Kidney (tissue), 14 donors: Measurements from ENCODE around the gene BLM. TPM values are rescaled to one million over a fixed set of nuclear protein-coding genes. Genes with fewer than 3 reads are reported as not detected.

Experiments
- DNase-seq, 5 donors: peaks; one replicate each; pipeline ENCODE4 v3.0.0-alpha.2; 2013 to 2020
- FAIRE-seq: peaks from 2 replicates; lab custom pipeline; 2012; peaks lifted over from hg19 to GRCh38; lab: Jason Lieb, UNC
- H3K27ac ChIP-seq, 2 donors: one replicate each; pipeline ENCODE4 v1.7.0; 2013; ENCODE audit warnings: low read depth in 2 of 2, low read length in 2 of 2, inconsistent platforms in 1 of 2
- H3K27me3 ChIP-seq: one replicate; pipeline ENCODE4 v1.7.1; 2013; ENCODE audit warnings: low read length, inconsistent platforms; ENCODE audit not compliant: control insufficient read depth, insufficient read depth
- H3K36me3 ChIP-seq, 3 donors: one replicate each; pipeline versions ENCODE4 v1.7.0 to v1.7.1; 2013; ENCODE audit warnings: low read length in 3 of 3, control low read depth in 1 of 3, inconsistent platforms in 1 of 3; ENCODE audit not compliant: insufficient read depth in 3 of 3, control insufficient read depth in 2 of 3
- H3K4me1 ChIP-seq, 3 donors: one replicate each; pipeline versions ENCODE4 v1.7.0 to v1.7.1; 2013; ENCODE audit warnings: low read length in 3 of 3, inconsistent platforms in 1 of 3, low read depth in 1 of 3; ENCODE audit not compliant: control insufficient read depth in 2 of 3, insufficient read depth in 2 of 3
- H3K4me3 ChIP-seq, 3 donors: one replicate each; pipeline versions ENCODE4 v1.7.0 to v1.8.1; 2013; ENCODE audit warnings: low read length in 3 of 3, control low read depth in 1 of 3, inconsistent platforms in 1 of 3
- H3K9ac ChIP-seq, 3 donors: one replicate each; pipeline versions ENCODE4 v1.7.0 to v1.7.1; 2013; ENCODE audit warnings: low read length in 3 of 3, control low read depth in 1 of 3, inconsistent platforms in 1 of 3
- H3K9me3 ChIP-seq, 3 donors: one replicate each; pipeline versions ENCODE4 v1.7.0 to v1.7.1; 2013; ENCODE audit warnings: low read length in 3 of 3, control low read depth in 1 of 3, inconsistent platforms in 1 of 3; ENCODE audit not compliant: control insufficient read depth in 2 of 3, insufficient read depth in 1 of 3
- CTCF ChIP-seq: IDR thresholded peaks from 3 replicates; pipeline ENCODE4 v1.5.1; 2012; ENCODE audit warnings: mild to moderate bottlenecking, moderate library complexity, borderline replicate concordance; ENCODE audit not compliant: insufficient read depth; ENCODE audit errors: extremely low read depth
- intact Hi-C: fragments of 100-400 bp; cut with DNase I; formaldehyde crosslinking; loops from one replicate; pipeline ENCODE4 v1.11.1; 2022
- polyA plus RNA-seq: library from polyadenylated mRNA; stranded (reverse); fragments of 350-450 nt; fragmentation: Illumina TruSeq; extraction: RNeasy Lipid Tissue Mini Kit (QIAGEN cat#74804); gene quantifications from one replicate; pipeline ENCODE4 v1.2.3, GENCODE V29; 2014; ENCODE audit warnings: low read depth, low replicate concordance; ENCODE audit not compliant: insufficient read depth
- total RNA-seq: library from RNA; stranded (reverse); fragmentation: NEBNext Ultra II Directional; extraction: Animal tissue kit (Norgen Biotek cat#: 25700); gene quantifications from one replicate; pipeline ENCODE4 v1.2.1, GENCODE V29; 2021
- donor health status: control.
- donor health status: control.
- donor health status: control.
- donor health status: control.
- donor health status: control.
- donor health status: DM: yes; HTN: yes; CAD: no.
- donor health status: Normal renal cell carcinoma (clear cell type).

BLM gene
- total and polyA plus RNA-seq, 2 donors from 2014 or later: 1.1 to 2.8 TPM

GRCh38 chr15:90857883-90858443 is 140.8 kb downstream of the BLM start:
- TF ChIP-seq CTCF: no peak
- Histone ChIP-seq H3K9ac (no peak overlapping the region), H3K4me1 (no peaks in the 10 kb centered on the region), H3K9me3 (no peaks in the 10 kb centered on the region), H3K27me3 (no peaks in the 10 kb centered on the region), H3K36me3 (no peaks in the 10 kb centered on the region), H3K27ac (no peak overlapping the region), H3K4me3 (no peak overlapping the region)
- FAIRE-seq (no peak), DNase-seq (no peak)
- intact Hi-C loops: no loop called here

- TF ChIP-seq CTCF: no peak
- no peak overlapping the region for H3K27ac ChIP-seq
- H3K27me3 ChIP-seq: no peaks in the 10 kb centered on the region
- no peak overlapping the region for H3K4me3 ChIP-seq
- no peaks in the 10 kb centered on the region for H3K36me3 ChIP-seq
- no peaks in the 10 kb centered on the region for H3K9me3 ChIP-seq
- H3K9ac ChIP-seq: no peak overlapping the region
- intact Hi-C loops: no loop called here
- FAIRE-seq (no peak), DNase-seq (no peak)
- H3K4me1 ChIP-seq: no peaks in the 10 kb centered on the region
These were observed 142.3 kb downstream of the BLM start for GRCh38 chr15:90859234-90860131.

DNA sequence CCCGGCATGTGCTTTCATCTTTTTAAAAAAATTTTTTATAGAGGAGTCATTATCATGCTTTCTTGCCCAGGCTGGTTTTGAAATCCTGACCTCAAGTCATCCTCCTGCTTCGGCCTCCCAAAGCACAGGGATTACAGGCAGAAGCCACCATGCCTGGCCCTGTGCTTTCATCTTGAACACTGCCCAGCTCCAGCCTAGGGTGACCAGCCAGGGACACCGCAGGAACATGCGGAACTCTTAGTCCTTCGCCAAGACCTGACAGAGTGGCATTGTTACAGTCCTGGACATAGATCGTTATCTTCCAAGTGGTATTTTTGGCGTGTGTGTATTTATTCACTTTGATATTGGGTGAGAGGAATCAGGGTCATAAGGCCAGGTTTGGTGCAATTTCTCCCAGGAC is 143.3 kb downstream of the BLM start:
- FAIRE-seq: no peak
- Histone ChIP-seq H3K9ac (no peak overlapping the region), H3K4me3 (no peak overlapping the region), H3K4me1 (no peaks in the 10 kb centered on the region), H3K27me3 (no peaks in the 10 kb centered on the region), H3K27ac (no peak overlapping the region), H3K9me3 (no peaks in the 10 kb centered on the region), H3K36me3 (no peaks in the 10 kb centered on the region)
- TF ChIP-seq CTCF: no peak
- no peak for DNase-seq
- intact Hi-C loops: no loop called here
